Keratinocyte (primary cell): ENCODE data around the gene DENND1A. TPM values are rescaled to one million over a fixed set of nuclear protein-coding genes. Genes with fewer than 3 reads are reported as not detected.

ENCODE experiments used
- DNase-seq: peaks from one replicate; pipeline ENCODE4 v3.0.0-alpha.2; 2011; ENCODE audit warnings: low read depth, missing footprints, low spot score
- FAIRE-seq: peaks from 2 replicates; lab custom pipeline; 2011; peaks lifted over from hg19 to GRCh38; lab: Jason Lieb, UNC
- H2AFZ ChIP-seq: 2 replicates; pipeline ENCODE4 v1.6.0; 2012; ENCODE audit warnings: low read length, control low read depth, inconsistent platforms; ENCODE audit not compliant: control insufficient read depth
- H3K27ac ChIP-seq: 2 replicates; pipeline ENCODE4 v1.5.1; 2011; ENCODE audit warnings: low read length; ENCODE audit not compliant: control insufficient read depth, insufficient read depth
- H3K27me3 ChIP-seq: 3 replicates; pipeline ENCODE4 v1.6.0; 2011; ENCODE audit warnings: low read length; ENCODE audit not compliant: control insufficient read depth, insufficient read depth; ENCODE audit errors: extremely low read depth
- H3K36me3 ChIP-seq, 2 experiments: 2 replicates in 1 of 2; 3 replicates in 1 of 2; pipeline ENCODE4 v1.5.1; 2011; ENCODE audit warnings: low read length in 2 of 2, mild to moderate bottlenecking in 1 of 2; ENCODE audit not compliant: control insufficient read depth in 2 of 2, insufficient read depth in 2 of 2; ENCODE audit errors: extremely low read depth in 1 of 2
- H3K4me1 ChIP-seq: 3 replicates; pipeline ENCODE4 v1.5.1; 2011; ENCODE audit warnings: low read length; ENCODE audit not compliant: control insufficient read depth, insufficient read depth; ENCODE audit errors: extremely low read depth
- H3K4me2 ChIP-seq: 3 replicates; pipeline ENCODE4 v1.6.0; 2011; ENCODE audit warnings: low read depth, low read length; ENCODE audit not compliant: control insufficient read depth, insufficient read depth; ENCODE audit errors: extremely low read depth
- H3K4me3 ChIP-seq, 3 experiments: fragments of 200-600 bp in 1 of 3; sonication (generic) in 1 of 3; 2 replicates in 2 of 3; 3 replicates in 1 of 3; pipeline ENCODE4 v1.5.1; 2011 to 2016; ENCODE audit warnings: low read length in 3 of 3, mild to moderate bottlenecking in 3 of 3, control low read depth in 2 of 3, inconsistent platforms in 1 of 3, low read depth in 1 of 3, mixed read lengths in 1 of 3, mixed run types in 1 of 3, moderate library complexity in 1 of 3; ENCODE audit not compliant: control insufficient read depth in 2 of 3, insufficient read depth in 2 of 3; ENCODE audit errors: extremely low read depth in 1 of 3
- H3K79me2 ChIP-seq: 2 replicates; pipeline ENCODE4 v1.6.0; 2012; ENCODE audit warnings: low read length; ENCODE audit not compliant: control insufficient read depth, insufficient read depth
- H3K9ac ChIP-seq: 3 replicates; pipeline ENCODE4 v1.6.0; 2011; ENCODE audit warnings: low read length; ENCODE audit not compliant: control insufficient read depth, insufficient read depth; ENCODE audit errors: extremely low read depth
- H3K9me1 ChIP-seq: 3 replicates; pipeline ENCODE4 v1.6.0; 2011; ENCODE audit warnings: low read length; ENCODE audit not compliant: control insufficient read depth, insufficient read depth; ENCODE audit errors: extremely low read depth
- H3K9me3 ChIP-seq: 2 replicates; pipeline ENCODE4 v1.5.1; 2012; ENCODE audit warnings: low read depth, low read length; ENCODE audit not compliant: control insufficient read depth
- H4K20me1 ChIP-seq: 3 replicates; pipeline ENCODE4 v1.6.0; 2011; ENCODE audit warnings: low read length; ENCODE audit not compliant: control insufficient read depth, insufficient read depth; ENCODE audit errors: extremely low read depth
- EZH2 ChIP-seq: IDR thresholded peaks from one replicate; pipeline ENCODE4 v1.6.1; 2012; ENCODE audit warnings: inconsistent platforms, mild to moderate bottlenecking, low read length, moderate library complexity
- dilution Hi-C: fragments of 300-500 bp; cut with MboI; formaldehyde crosslinking; loops from one replicate; pipeline ENCODE4 v1.7.0; 2020; ENCODE audit warnings: low sequenced_read_pairs; ENCODE audit not compliant: extremely low pct_ligation_motif_present
- polyA plus RNA-seq, 5 experiments: library from polyadenylated mRNA; depleted of rRNA in 3 of 5; stranded (reverse) in 3 of 5; stranded (forward) in 1 of 5; unstranded in 1 of 5; fragments of >200 nt; gene quantifications; 1 replicate in 1 of 5; 2 replicates in 3 of 5; 3 replicates in 1 of 5; pipeline versions ENCODE4 v1.2.1 to v1.2.3, GENCODE V29; 2011 to 2012; ENCODE audit warnings: missing spikeins in 2 of 5, low read depth in 1 of 5, low replicate concordance in 1 of 5
- TF ChIP-seq, protein P1 (sequence below), 3 experiments: IDR thresholded peaks in 1 of 3; conservative IDR thresholded peaks in 1 of 3; optimal IDR thresholded peaks in 1 of 3; 2 replicates in 2 of 3; 3 replicates in 1 of 3; pipeline versions ENCODE3 to v1.5.1; 2011; ENCODE audit warnings: low read length in 3 of 3, mild to moderate bottlenecking in 3 of 3, moderate library complexity in 2 of 3, control low read depth in 1 of 3, inconsistent platforms in 1 of 3; ENCODE audit not compliant: insufficient read depth in 2 of 3; ENCODE audit errors: extremely low read depth in 1 of 3

Gene DENND1A
- polyA plus RNA-seq, 1 donor (not counting 4 experiments of a cell fraction or from before 2014, with no cell fraction given) = 13.0 TPM

DNA sequence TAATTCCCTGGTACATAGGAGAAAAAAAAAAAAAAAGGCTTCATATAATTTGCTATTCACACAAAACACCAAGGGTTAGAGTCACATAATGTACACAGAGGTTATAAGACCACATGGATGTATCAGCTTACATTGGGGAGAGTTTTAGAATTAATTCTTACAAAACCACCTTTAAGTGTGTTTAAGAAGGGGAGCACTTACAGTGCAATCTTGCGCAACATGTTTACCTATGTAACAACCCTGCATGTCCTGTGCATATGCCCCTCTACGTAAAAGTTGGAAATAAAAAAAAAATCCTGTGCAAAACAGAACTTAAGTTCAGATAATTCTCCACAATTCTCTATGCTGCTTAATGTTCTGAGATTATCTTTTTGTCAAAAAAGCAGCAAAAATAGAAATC, 190.0 kb downstream of the DENND1A start:
- no peak for FAIRE-seq
- no peaks in the 10 kb centered on the region for H3K79me2 ChIP-seq
- H3K36me3 ChIP-seq = no peaks in the 10 kb centered on the region
- H3K9ac ChIP-seq = no peak overlapping the region
- no peaks in the 10 kb centered on the region for H3K9me3 ChIP-seq
- no peaks in the 10 kb centered on the region for H4K20me1 ChIP-seq
- no peak overlapping the region for H3K27ac ChIP-seq
- no peak for DNase-seq
- H3K4me3 ChIP-seq = no peak overlapping the region
- no peak overlapping the region for H2AFZ ChIP-seq
- no peaks in the 10 kb centered on the region for H3K9me1 ChIP-seq
- dilution Hi-C loops = no loop called here
- no peaks in the 10 kb centered on the region for H3K4me1 ChIP-seq
- TF ChIP-seq EZH2 = no peak
- TF ChIP-seq, protein P1, sequence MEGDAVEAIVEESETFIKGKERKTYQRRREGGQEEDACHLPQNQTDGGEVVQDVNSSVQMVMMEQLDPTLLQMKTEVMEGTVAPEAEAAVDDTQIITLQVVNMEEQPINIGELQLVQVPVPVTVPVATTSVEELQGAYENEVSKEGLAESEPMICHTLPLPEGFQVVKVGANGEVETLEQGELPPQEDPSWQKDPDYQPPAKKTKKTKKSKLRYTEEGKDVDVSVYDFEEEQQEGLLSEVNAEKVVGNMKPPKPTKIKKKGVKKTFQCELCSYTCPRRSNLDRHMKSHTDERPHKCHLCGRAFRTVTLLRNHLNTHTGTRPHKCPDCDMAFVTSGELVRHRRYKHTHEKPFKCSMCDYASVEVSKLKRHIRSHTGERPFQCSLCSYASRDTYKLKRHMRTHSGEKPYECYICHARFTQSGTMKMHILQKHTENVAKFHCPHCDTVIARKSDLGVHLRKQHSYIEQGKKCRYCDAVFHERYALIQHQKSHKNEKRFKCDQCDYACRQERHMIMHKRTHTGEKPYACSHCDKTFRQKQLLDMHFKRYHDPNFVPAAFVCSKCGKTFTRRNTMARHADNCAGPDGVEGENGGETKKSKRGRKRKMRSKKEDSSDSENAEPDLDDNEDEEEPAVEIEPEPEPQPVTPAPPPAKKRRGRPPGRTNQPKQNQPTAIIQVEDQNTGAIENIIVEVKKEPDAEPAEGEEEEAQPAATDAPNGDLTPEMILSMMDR (optimal IDR thresholded peaks at IDR 0.05 in 1 of 3, IDR thresholded peaks at IDR 0.05 in 1 of 3, conservative IDR thresholded peaks at IDR 0.05 in 1 of 3; ENCODE audit: extremely low read depth in 1 of 3, insufficient read depth in 2 of 3, low read length in 3 of 3) = no peak
- H3K27me3 ChIP-seq = no peaks in the 10 kb centered on the region
- H3K4me2 ChIP-seq = no peak overlapping the region

DNA sequence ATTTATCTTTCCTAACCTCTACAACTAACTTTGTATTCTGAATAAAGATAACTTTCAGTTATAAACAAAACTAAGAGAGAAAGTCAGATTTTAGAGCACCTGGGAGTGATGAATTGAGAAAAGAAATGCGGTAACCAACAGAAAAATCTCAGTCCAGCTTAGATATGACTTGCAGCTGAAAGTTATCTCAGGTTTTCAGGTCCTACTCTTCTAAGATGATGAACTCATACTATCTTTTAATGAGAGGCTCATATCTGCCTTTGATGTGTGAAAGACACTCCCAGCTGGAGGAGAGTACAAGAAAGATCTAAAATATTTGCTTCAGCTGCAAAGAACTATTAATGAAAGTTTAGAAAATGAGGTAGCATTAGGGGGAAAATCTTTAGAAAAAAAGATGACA, 190.5 kb downstream of the DENND1A start:
- Histone ChIP-seq H3K4me3 (no peak overlapping the region), H4K20me1 (no peaks in the 10 kb centered on the region), H3K9ac (no peak overlapping the region), H3K27me3 (no peaks in the 10 kb centered on the region), H3K9me1 (no peaks in the 10 kb centered on the region), H3K4me2 (no peak overlapping the region), H2AFZ (no peak overlapping the region), H3K9me3 (no peaks in the 10 kb centered on the region), H3K79me2 (no peaks in the 10 kb centered on the region), H3K4me1 (no peaks in the 10 kb centered on the region), H3K36me3 (no peaks in the 10 kb centered on the region), H3K27ac (no peak overlapping the region)
- no peak for TF ChIP-seq EZH2
- TF ChIP-seq, protein P1 (optimal IDR thresholded peaks at IDR 0.05 in 1 of 3, IDR thresholded peaks at IDR 0.05 in 1 of 3, conservative IDR thresholded peaks at IDR 0.05 in 1 of 3; ENCODE audit: extremely low read depth in 1 of 3, insufficient read depth in 2 of 3, low read length in 3 of 3) = no peak
- dilution Hi-C loops = no loop called here
- FAIRE-seq (no peak), DNase-seq (no peak)
